SK-N-SH treated with all-trans-retinoic acid at 6 μM for 48 hours (cell line): ENCODE results near the gene CST9.

ENCODE experiments used
- ATAC-seq: fragments of 200-7000 bp; cut with Tn5 transposase; 3 replicates; pipeline ENCODE4 v1.9.1; 2020; ENCODE audit warnings: mild to moderate bottlenecking, moderate library complexity
- BACH2 ChIP-seq: fragments of 250-450 bp; sonication (Bioruptor Pico); IDR thresholded peaks from 2 replicates; pipeline ENCODE4 v1.9.0; 2021; ENCODE audit warnings: mild to moderate bottlenecking, borderline replicate concordance
- CREB5 ChIP-seq: fragments of 250-450 bp; sonication (Bioruptor Pico); IDR thresholded peaks from 2 replicates; pipeline ENCODE4 v1.5.1; 2020; ENCODE audit warnings: low read depth, mild to moderate bottlenecking, moderate library complexity
- CSDC2 ChIP-seq: fragments of 250-450 bp; sonication (Bioruptor Pico); IDR thresholded peaks from 2 replicates; pipeline ENCODE4 v1.5.0; 2020; ENCODE audit warnings: mild to moderate bottlenecking, moderate library complexity
- CSRNP3 ChIP-seq: fragments of 250-450 bp; sonication (Bioruptor Pico); IDR thresholded peaks from 2 replicates; pipeline ENCODE4 v1.5.1; 2021; ENCODE audit warnings: mild to moderate bottlenecking, moderate library complexity
- ESRRG ChIP-seq: fragments of 250-450 bp; sonication (Bioruptor Pico); IDR thresholded peaks from 2 replicates; pipeline ENCODE4 v1.6.1; 2021; ENCODE audit warnings: mild to moderate bottlenecking
- GLIS3 ChIP-seq: fragments of 250-450 bp; sonication (Bioruptor Pico); IDR thresholded peaks from 2 replicates; pipeline ENCODE4 v1.5.0; 2020; ENCODE audit warnings: mild to moderate bottlenecking, moderate library complexity
- ISL1 ChIP-seq: fragments of 250-450 bp; sonication (Bioruptor Pico); IDR thresholded peaks from 2 replicates; pipeline ENCODE4 v2.1.2; 2022; ENCODE audit warnings: mild to moderate bottlenecking, moderate library complexity
- OSR1 ChIP-seq: fragments of 250-450 bp; sonication (Bioruptor Pico); IDR thresholded peaks from 2 replicates; pipeline ENCODE4 v1.8.0; 2022; ENCODE audit warnings: moderate library complexity, mild to moderate bottlenecking, inconsistent platforms
- PATZ1 ChIP-seq: fragments of 250-450 bp; sonication (Bioruptor Pico); IDR thresholded peaks from 2 replicates; pipeline ENCODE4 v1.8.0; 2020; ENCODE audit warnings: mild to moderate bottlenecking, moderate library complexity, borderline replicate concordance
- POU6F1 ChIP-seq: fragments of 250-450 bp; sonication (Bioruptor Pico); IDR thresholded peaks from 2 replicates; pipeline ENCODE4 v1.8.0; 2021; ENCODE audit warnings: low read depth, mild to moderate bottlenecking, moderate library complexity, borderline replicate concordance
- PPARA ChIP-seq: fragments of 250-450 bp; sonication (Bioruptor Pico); IDR thresholded peaks from 2 replicates; pipeline ENCODE4 v1.5.0; 2020; ENCODE audit warnings: mild to moderate bottlenecking, borderline replicate concordance
- RARB ChIP-seq: fragments of 250-450 bp; sonication (Bioruptor Pico); IDR thresholded peaks from 2 replicates; pipeline ENCODE4 v1.8.0; 2021; ENCODE audit warnings: mild to moderate bottlenecking, moderate library complexity
- SNAI2 ChIP-seq: fragments of 250-450 bp; sonication (Bioruptor Pico); IDR thresholded peaks from 2 replicates; pipeline ENCODE4 v1.5.0; 2020; ENCODE audit warnings: mild to moderate bottlenecking, moderate library complexity
- TCF4 ChIP-seq: fragments of 250-450 bp; sonication (Bioruptor Pico); IDR thresholded peaks from 2 replicates; pipeline ENCODE4 v1.8.0; 2021; ENCODE audit warnings: mild to moderate bottlenecking, moderate library complexity, borderline replicate concordance
- TSHZ2 ChIP-seq: fragments of 250-450 bp; sonication (Bioruptor Pico); IDR thresholded peaks from 2 replicates; pipeline ENCODE4 v1.5.0; 2020; ENCODE audit warnings: mild to moderate bottlenecking, moderate library complexity
- ZFP3 ChIP-seq: fragments of 250-450 bp; sonication (Bioruptor Pico); IDR thresholded peaks from 2 replicates; pipeline ENCODE4 v1.5.0; 2020; ENCODE audit warnings: mild to moderate bottlenecking, moderate library complexity
- ZFP30 ChIP-seq: fragments of 450-650 bp; formaldehyde crosslinking; IDR thresholded peaks from 2 replicates; pipeline ENCODE4 v1.5.0; 2022; ENCODE audit warnings: mild to moderate bottlenecking, moderate library complexity
- ZNF565 ChIP-seq: fragments of 450-650 bp; formaldehyde crosslinking; conservative IDR thresholded peaks from 2 replicates; pipeline ENCODE4 v1.5.0; 2020; ENCODE audit warnings: low read depth, mild to moderate bottlenecking, moderate library complexity

CST9 gene

GRCh38 chr20:23634985-23635767 is 29.5 kb upstream of the CST9 start:
- ATAC-seq, result no peak
- TF ChIP-seq ISL1 (CRISPR knock-in tag) (no peak), BACH2 (CRISPR knock-in tag) (no peak), PATZ1 (CRISPR knock-in tag) (no peak), RARB (no peak), CSRNP3 (no peak), ESRRG (CRISPR knock-in tag) (no peak), GLIS3 (CRISPR knock-in tag) (no peak), PPARA (CRISPR knock-in tag) (no peak), CREB5 (no peak), POU6F1 (CRISPR knock-in tag) (no peak), ZFP3 (no peak), CSDC2 (no peak), ZNF565 (CRISPR knock-in tag) (no peak), TCF4 (CRISPR knock-in tag) (no peak), SNAI2 (CRISPR knock-in tag) (no peak), ZFP30 (CRISPR knock-in tag) (no peak), OSR1 (CRISPR knock-in tag) (no peak)
- TF ChIP-seq, all 23 proteins: peak for 0

GRCh38 chr20:23634044-23634801 is 28.5 kb upstream of the CST9 start:
- TF ChIP-seq GLIS3 (CRISPR knock-in tag) (no peak), PPARA (CRISPR knock-in tag) (no peak), TSHZ2 (no peak)
- ATAC-seq, result no peak

GRCh38 chr20:23632711-23633573 is 27.2 kb upstream of the CST9 start:
- ATAC-seq, result no peak
- TF ChIP-seq RARB, result no peak
- TF ChIP-seq, all 23 proteins: peak for 0
